Neural progenitor cell (in vitro differentiated cells): ENCODE measurements around the gene UFC1. TPM values are rescaled to one million over a fixed set of nuclear protein-coding genes. Genes with fewer than 3 reads are reported as not detected.

Source experiments
- DNase-seq: peaks from one replicate; pipeline ENCODE4 v3.0.0-alpha.2; 2016; ENCODE audit warnings: low spot score
- H2AFZ ChIP-seq: fragments of 200-600 bp; sonication (generic); replicated peaks from 2 replicates; pipeline ENCODE4 v1.6.1; 2016; ENCODE audit warnings: antibody characterized with exemption
- H3F3A ChIP-seq: fragments of 200-600 bp; sonication (generic); 2 replicates; pipeline ENCODE4 v1.6.1; 2016; ENCODE audit warnings: antibody characterized with exemption, low read depth
- H3K27ac ChIP-seq: fragments of 200-600 bp; sonication (generic); 2 replicates; pipeline ENCODE4 v1.5.1; 2016; ENCODE audit warnings: mild to moderate bottlenecking
- H3K27me3 ChIP-seq: fragments of 200-600 bp; sonication (generic); 2 replicates; pipeline ENCODE4 v1.6.1; 2016; ENCODE audit warnings: mild to moderate bottlenecking, moderate library complexity
- H3K36me3 ChIP-seq: fragments of 200-600 bp; sonication (generic); 2 replicates; pipeline ENCODE4 v1.5.1; 2016
- H3K4me1 ChIP-seq: fragments of 200-600 bp; sonication (generic); 2 replicates; pipeline ENCODE4 v1.6.1; 2016; ENCODE audit warnings: mixed run types
- H3K4me2 ChIP-seq: fragments of 200-600 bp; sonication (generic); 2 replicates; pipeline ENCODE4 v1.6.1; 2016
- H3K4me3 ChIP-seq: fragments of 200-600 bp; sonication (generic); 2 replicates; pipeline ENCODE4 v1.5.1; 2016
- H3K79me2 ChIP-seq: fragments of 200-600 bp; sonication (generic); 2 replicates; pipeline ENCODE4 v1.6.1; 2016; ENCODE audit warnings: low read depth
- H3K9ac ChIP-seq: fragments of 200-600 bp; sonication (generic); 2 replicates; pipeline ENCODE4 v1.6.1; 2016
- H3K9me3 ChIP-seq: fragments of 200-600 bp; sonication (generic); 2 replicates; pipeline ENCODE4 v1.5.1; 2016; ENCODE audit warnings: low read depth
- H4K20me1 ChIP-seq: fragments of 200-600 bp; sonication (generic); 2 replicates; pipeline ENCODE4 v1.6.1; 2016; ENCODE audit warnings: low read depth
- H3K27ac Mint-ChIP-seq: 3 replicates; pipeline ENCODE4 v1.8.0; 2021; ENCODE audit warnings: mixed read lengths
- H3K27me3 Mint-ChIP-seq: 2 replicates; pipeline ENCODE4 v1.8.0; 2022; ENCODE audit warnings: low read depth, mild to moderate bottlenecking, inconsistent platforms, moderate library complexity, mixed read lengths; ENCODE audit not compliant: insufficient read depth
- H3K36me3 Mint-ChIP-seq: 3 replicates; pipeline ENCODE4 v1.8.0; 2021; ENCODE audit warnings: mixed read lengths
- H3K4me1 Mint-ChIP-seq: 3 replicates; pipeline ENCODE4 v1.8.0; 2021; ENCODE audit warnings: mixed read lengths
- H3K4me3 Mint-ChIP-seq: 3 replicates; pipeline ENCODE4 v1.8.0; 2021; ENCODE audit warnings: mild to moderate bottlenecking, moderate library complexity, mixed read lengths
- H3K9me3 Mint-ChIP-seq: 3 replicates; pipeline ENCODE4 v1.8.0; 2020; ENCODE audit warnings: mixed read lengths
- EZH2 ChIP-seq: fragments of 200-600 bp; sonication (generic); IDR thresholded peaks from 2 replicates; pipeline ENCODE4 v1.6.1; 2017; ENCODE audit warnings: antibody characterized with exemption, mild to moderate bottlenecking, moderate library complexity
- EZH2phosphoT487 ChIP-seq: fragments of 200-600 bp; sonication (generic); IDR thresholded peaks from 2 replicates; pipeline ENCODE4 v1.6.1; 2017; ENCODE audit warnings: antibody characterized with exemption
- total RNA-seq: library from RNA; depleted of rRNA; stranded (reverse); fragments of >200 nt; gene quantifications from 2 replicates; pipeline ENCODE4 v1.2.3, GENCODE V29; 2015; ENCODE audit warnings: low replicate concordance
- TF ChIP-seq, protein P1 (sequence below): fragments of 200-600 bp; sonication (generic); IDR thresholded peaks from 2 replicates; pipeline ENCODE4 v1.5.1; 2017; ENCODE audit warnings: antibody characterized with exemption, mild to moderate bottlenecking

UFC1 gene
- total RNA-seq, 1 donor from 2014 or later: 114 TPM

GRCh38 chr1:161159087-161159912 is 5.5 kb downstream of the UFC1 start, which contains the start of gene USP21:
TSS of gene USP21 (plus strand) at chr1:161159500. CDS start at chr1:161160641, 1,141 bp downstream.
- H3K9me3 ChIP-seq: no peaks in the 10 kb centered on the region
- peak within 1 kb of the TSS; percentile 82 for H3K4me3 ChIP-seq
- peaks cover 18% of the 10 kb centered on the region for H3F3A ChIP-seq
- no peaks in the 10 kb centered on the region for H3K27me3 ChIP-seq
- peaks cover 27% of the 10 kb centered on the region for H3K79me2 ChIP-seq
- TF ChIP-seq, protein P1, sequence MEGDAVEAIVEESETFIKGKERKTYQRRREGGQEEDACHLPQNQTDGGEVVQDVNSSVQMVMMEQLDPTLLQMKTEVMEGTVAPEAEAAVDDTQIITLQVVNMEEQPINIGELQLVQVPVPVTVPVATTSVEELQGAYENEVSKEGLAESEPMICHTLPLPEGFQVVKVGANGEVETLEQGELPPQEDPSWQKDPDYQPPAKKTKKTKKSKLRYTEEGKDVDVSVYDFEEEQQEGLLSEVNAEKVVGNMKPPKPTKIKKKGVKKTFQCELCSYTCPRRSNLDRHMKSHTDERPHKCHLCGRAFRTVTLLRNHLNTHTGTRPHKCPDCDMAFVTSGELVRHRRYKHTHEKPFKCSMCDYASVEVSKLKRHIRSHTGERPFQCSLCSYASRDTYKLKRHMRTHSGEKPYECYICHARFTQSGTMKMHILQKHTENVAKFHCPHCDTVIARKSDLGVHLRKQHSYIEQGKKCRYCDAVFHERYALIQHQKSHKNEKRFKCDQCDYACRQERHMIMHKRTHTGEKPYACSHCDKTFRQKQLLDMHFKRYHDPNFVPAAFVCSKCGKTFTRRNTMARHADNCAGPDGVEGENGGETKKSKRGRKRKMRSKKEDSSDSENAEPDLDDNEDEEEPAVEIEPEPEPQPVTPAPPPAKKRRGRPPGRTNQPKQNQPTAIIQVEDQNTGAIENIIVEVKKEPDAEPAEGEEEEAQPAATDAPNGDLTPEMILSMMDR: peak; percentile 25
- no peak for TF ChIP-seq EZH2
- no peak for TF ChIP-seq EZH2phosphoT487
- Mint-ChIP-seq H3K36me3 (peaks cover 23% of the 10 kb centered on the region), H3K27ac (peak within 1 kb of the TSS; percentile 85), H3K4me3 (peak within 1 kb of the TSS; percentile 95), H3K9me3 (no peaks in the 10 kb centered on the region), H3K4me1 (peaks cover 36% of the 10 kb centered on the region), H3K27me3 (peaks cover 7% of the 10 kb centered on the region)
- peak within 1 kb of the TSS; percentile 79 for H3K27ac ChIP-seq
- H4K20me1 ChIP-seq: no peaks in the 10 kb centered on the region
- peak; percentile 97 for DNase-seq
- no peaks in the 10 kb centered on the region for H3K36me3 ChIP-seq
- peaks cover 6% of the 10 kb centered on the region for H3K4me1 ChIP-seq
- H2AFZ ChIP-seq: peak within 1 kb of the TSS; percentile 94
- peak within 1 kb of the TSS; percentile 77 for H3K9ac ChIP-seq
- H3K4me2 ChIP-seq: peak within 1 kb of the TSS; percentile 70

DNA sequence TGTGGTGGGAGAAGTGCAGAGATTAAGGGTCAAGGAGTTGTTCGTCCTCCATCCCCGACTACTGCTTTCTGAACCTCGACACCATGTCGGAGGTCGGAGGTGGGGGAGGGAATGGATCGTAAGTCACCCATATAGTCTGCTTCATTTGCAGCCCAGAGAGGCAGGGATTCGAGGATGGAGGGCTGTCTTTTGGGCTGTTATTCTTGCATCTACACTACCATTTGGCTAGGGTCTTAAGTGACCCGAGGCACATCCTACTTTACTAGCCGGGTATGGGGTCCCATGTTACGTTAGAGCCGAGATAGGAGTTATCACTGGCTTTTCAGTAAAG is 6.1 kb downstream of the UFC1 start:
- Mint-ChIP-seq H3K4me3 (peak overlapping the region; percentile 95), H3K9me3 (no peaks in the 10 kb centered on the region), H3K36me3 (peaks cover 23% of the 10 kb centered on the region), H3K27me3 (peaks cover 7% of the 10 kb centered on the region), H3K4me1 (peaks cover 35% of the 10 kb centered on the region), H3K27ac (peak overlapping the region; percentile 85)
- Histone ChIP-seq H3K4me2 (peak overlapping the region; percentile 70), H3K36me3 (no peaks in the 10 kb centered on the region), H2AFZ (peak overlapping the region; percentile 94), H4K20me1 (no peaks in the 10 kb centered on the region), H3K27me3 (no peaks in the 10 kb centered on the region), H3K79me2 (peaks cover 22% of the 10 kb centered on the region), H3K9me3 (no peaks in the 10 kb centered on the region), H3K9ac (peak overlapping the region; percentile 77), H3K4me3 (peak overlapping the region; percentile 82), H3F3A (peaks cover 20% of the 10 kb centered on the region), H3K4me1 (peaks cover 6% of the 10 kb centered on the region), H3K27ac (peak overlapping the region; percentile 79)
- DNase-seq: no peak
- no peak for TF ChIP-seq EZH2phosphoT487
- TF ChIP-seq EZH2: no peak
- TF ChIP-seq, protein P1: no peak

DNA sequence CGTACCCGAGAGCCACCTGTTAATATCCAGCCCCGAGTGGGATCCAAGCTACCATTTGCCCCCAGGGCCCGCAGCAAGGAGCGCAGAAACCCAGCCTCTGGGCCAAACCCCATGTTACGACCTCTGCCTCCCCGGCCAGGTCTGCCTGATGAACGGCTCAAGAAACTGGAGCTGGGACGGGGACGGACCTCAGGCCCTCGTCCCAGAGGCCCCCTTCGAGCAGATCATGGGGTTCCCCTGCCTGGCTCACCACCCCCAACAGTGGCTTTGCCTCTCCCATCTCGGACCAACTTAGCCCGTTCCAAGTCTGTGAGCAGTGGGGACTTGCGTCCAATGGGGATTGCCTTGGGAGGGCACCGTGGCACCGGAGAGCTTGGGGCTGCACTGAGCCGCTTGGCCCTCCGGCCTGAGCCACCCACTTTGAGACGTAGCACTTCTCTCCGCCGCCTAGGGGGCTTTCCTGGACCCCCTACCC is 6.9 kb downstream of the UFC1 start:
- peak overlapping the region; percentile 95 for H3K4me3 Mint-ChIP-seq
- Histone ChIP-seq H4K20me1 (no peaks in the 10 kb centered on the region), H2AFZ (no peak overlapping the region), H3K79me2 (peaks cover 13% of the 10 kb centered on the region), H3K9me3 (no peaks in the 10 kb centered on the region), H3K27me3 (no peaks in the 10 kb centered on the region), H3K36me3 (no peaks in the 10 kb centered on the region), H3K4me3 (no peak overlapping the region), H3F3A (peaks cover 29% of the 10 kb centered on the region), H3K4me2 (peak overlapping the region; percentile 70), H3K27ac (no peak overlapping the region), H3K9ac (no peak overlapping the region), H3K4me1 (peaks cover 6% of the 10 kb centered on the region)
- peaks cover 23% of the 10 kb centered on the region for H3K36me3 Mint-ChIP-seq
- peaks cover 9% of the 10 kb centered on the region for H3K27me3 Mint-ChIP-seq
- peaks cover 40% of the 10 kb centered on the region for H3K4me1 Mint-ChIP-seq
- no peak for DNase-seq
- TF ChIP-seq, protein P1: no peak
- TF ChIP-seq EZH2 (no peak), EZH2phosphoT487 (no peak)
- H3K9me3 Mint-ChIP-seq: no peaks in the 10 kb centered on the region
- peak overlapping the region; percentile 46 for H3K27ac Mint-ChIP-seq
